CD4-positive, alpha-beta memory T cell (primary cell): ENCODE data around the gene SORT1. TPM values are rescaled to one million over a fixed set of nuclear protein-coding genes. Genes with fewer than 3 reads are reported as not detected.

ENCODE experiments used
- CTCF ChIA-PET: fragments of 350-600 bp; sonication (Branson Sonifier 250); formaldehyde crosslinking; loops from one replicate; lab custom pipeline; 2021; ENCODE audit warnings: inconsistent platforms; ENCODE audit not compliant: partially characterized antibody; lab: Charles Lee
- POLR2A ChIA-PET: fragments of 350-600 bp; sonication (Branson Sonifier 250); formaldehyde crosslinking; loops from one replicate; lab custom pipeline; 2021; ENCODE audit not compliant: partially characterized antibody; lab: Charles Lee
- DNase-seq, 5 donors: peaks; one replicate each; pipeline versions ENCODE4 v3.0.0 to v3.0.0-alpha.2; 2020 to 2022; ENCODE audit warnings: mixed read lengths in 1 of 5
- H3K27ac ChIP-seq: one replicate; pipeline ENCODE4 v1.7.0; 2013; ENCODE audit warnings: low read depth, low read length
- H3K27me3 ChIP-seq: 2 replicates; pipeline ENCODE4 v1.7.0; 2013; ENCODE audit warnings: mild to moderate bottlenecking, low read length, moderate library complexity; ENCODE audit not compliant: insufficient read depth
- H3K36me3 ChIP-seq: 2 replicates; pipeline ENCODE4 v1.7.0; 2013; ENCODE audit warnings: mild to moderate bottlenecking, low read length, moderate library complexity; ENCODE audit not compliant: insufficient read depth
- H3K4me1 ChIP-seq: 2 replicates; pipeline ENCODE4 v1.7.0; 2013; ENCODE audit warnings: mild to moderate bottlenecking, low read length, moderate library complexity; ENCODE audit not compliant: insufficient read depth
- H3K4me3 ChIP-seq, 2 donors: one replicate each; pipeline ENCODE4 v1.7.0; 2013; ENCODE audit warnings: low read length in 2 of 2, mild to moderate bottlenecking in 1 of 2
- H3K9me3 ChIP-seq, 2 donors: one replicate each; pipeline ENCODE4 v1.7.0; 2013; ENCODE audit warnings: low read length in 2 of 2, control low read depth in 1 of 2; ENCODE audit not compliant: control insufficient read depth in 1 of 2
- H3K27ac Mint-ChIP-seq, 7 donors: one replicate each; pipeline ENCODE4 v1.8.0; 2020 to 2021; ENCODE audit warnings: mixed read lengths in 7 of 7, mild to moderate bottlenecking in 6 of 7, inconsistent platforms in 3 of 7, moderate library complexity in 3 of 7
- H3K27me3 Mint-ChIP-seq, 2 donors: one replicate each; pipeline ENCODE4 v1.8.0; 2020 to 2021; ENCODE audit warnings: mixed read lengths in 2 of 2
- H3K36me3 Mint-ChIP-seq, 2 donors: one replicate each; pipeline ENCODE4 v1.8.0; 2020 to 2021; ENCODE audit warnings: mixed read lengths in 2 of 2, inconsistent platforms in 1 of 2, mild to moderate bottlenecking in 1 of 2
- H3K4me1 Mint-ChIP-seq, 4 donors: one replicate each; pipeline ENCODE4 v1.8.0; 2020 to 2021; ENCODE audit warnings: mixed read lengths in 4 of 4, mild to moderate bottlenecking in 1 of 4
- H3K4me3 Mint-ChIP-seq, 8 donors: one replicate each; pipeline ENCODE4 v1.8.0; 2020 to 2021; ENCODE audit warnings: mixed read lengths in 8 of 8, mild to moderate bottlenecking in 7 of 8, moderate library complexity in 6 of 8, inconsistent platforms in 3 of 8
- H3K9me3 Mint-ChIP-seq, 8 donors: one replicate each; pipeline ENCODE4 v1.8.0; 2020 to 2021; ENCODE audit warnings: mixed read lengths in 8 of 8, mild to moderate bottlenecking in 5 of 8, inconsistent platforms in 3 of 8, moderate library complexity in 1 of 8
- intact Hi-C: fragments of 100-400 bp; cut with micrococcal nuclease; formaldehyde crosslinking; loops from one replicate; pipeline ENCODE4 v1.15.1; 2023
- polyA plus RNA-seq, 2 donors: library from polyadenylated mRNA; unstranded; fragments of 300-500 nt; fragmentation: Illumina TruSeq; gene quantifications; one replicate each; pipeline ENCODE4 v1.2.3, GENCODE V29; 2021
- total RNA-seq, 2 experiments: library from RNA; stranded (reverse); gene quantifications; one replicate each; pipeline ENCODE4 v1.2.3, GENCODE V29; 2021

SORT1 gene
- total and polyA plus RNA-seq, 4 experiments from 2014 or later, result 0.69 to 0.93 TPM; not detected in 2

- DNase-seq, result no peak
- Mint-ChIP-seq H3K27ac (peak overlapping the region in 4 of 7 donors; percentile 10 to 86 (median 80)), H3K36me3 (peaks cover 0 to 4% of the 10 kb centered on the region in 2 donors), H3K9me3 (no peaks in the 10 kb centered on the region), H3K4me1 (peaks cover 8 to 30% (median 18%) of the 10 kb centered on the region in 4 donors), H3K4me3 (peak overlapping the region; percentile 91 to 100 (median 96)), H3K27me3 (no peaks in the 10 kb centered on the region)
- Histone ChIP-seq H3K9me3 (no peaks in the 10 kb centered on the region), H3K27ac (no peak overlapping the region), H3K4me3 (peak overlapping the region in 1 of 2 donors; percentile 91), H3K36me3 (no peaks in the 10 kb centered on the region), H3K27me3 (no peaks in the 10 kb centered on the region), H3K4me1 (peaks cover 26% of the 10 kb centered on the region)
- intact Hi-C loops, result loop anchor here (2.0 kb wide), 1 partner anchor 213 kb away; the partner anchor contains the start of gene CYB561D1
- CTCF ChIA-PET, result interaction anchor here (0.9 to 9.5 kb wide), 5 partner anchors 34 to 251 kb away, joined by 3 to 193 read pairs (median 6); partner anchors contain the start of genes CYB561D1 and SORT1
- POLR2A ChIA-PET, result interaction anchor here (0.7 to 2.4 kb wide), 7 partner anchors 117 to 267 kb away, joined by 3 to 12 read pairs (median 6); partner anchors contain the start of genes ATXN7L2, ELAPOR1 and GNAI3
Observed at GRCh38 chr1:109281680-109282496, 115.8 kb downstream of the SORT1 start.

GRCh38 chr1:109280862-109281261 is 116.9 kb downstream of the SORT1 start:
- Histone ChIP-seq H3K36me3 (no peaks in the 10 kb centered on the region), H3K27me3 (no peaks in the 10 kb centered on the region), H3K4me3 (no peak overlapping the region), H3K4me1 (peaks cover 26% of the 10 kb centered on the region), H3K27ac (no peak overlapping the region), H3K9me3 (no peaks in the 10 kb centered on the region)
- ChIA-PET POLR2A (no interaction called here), CTCF (interaction anchor here (8.5 to 9.5 kb wide), 2 partner anchors 119 to 252 kb away, joined by 174 to 193 read pairs; partner anchors contain the start of gene SORT1)
- Mint-ChIP-seq H3K4me3 (peak overlapping the region in 1 of 8 donors; percentile 6), H3K27me3 (no peaks in the 10 kb centered on the region), H3K27ac (peak overlapping the region in 2 of 7 donors; percentile 68 to 77), H3K36me3 (peaks cover 0 to 4% of the 10 kb centered on the region in 2 donors), H3K9me3 (no peaks in the 10 kb centered on the region), H3K4me1 (peaks cover 8 to 30% (median 18%) of the 10 kb centered on the region in 4 donors)
- intact Hi-C loops, result no loop called here
- DNase-seq, result no peak

- Histone ChIP-seq H3K27ac (no peak overlapping the region), H3K4me1 (peaks cover 26% of the 10 kb centered on the region), H3K36me3 (no peaks in the 10 kb centered on the region), H3K27me3 (no peaks in the 10 kb centered on the region), H3K4me3 (no peak overlapping the region), H3K9me3 (no peaks in the 10 kb centered on the region)
- intact Hi-C loops, result no loop called here
- no peak for DNase-seq
- peaks cover 8 to 30% (median 18%) of the 10 kb centered on the region in 4 donors for H3K4me1 Mint-ChIP-seq
- H3K9me3 Mint-ChIP-seq, result no peaks in the 10 kb centered on the region
- H3K27ac Mint-ChIP-seq, result peak overlapping the region in 2 of 7 donors; percentile 46 to 51
- peak overlapping the region in 1 of 8 donors; percentile 31 for H3K4me3 Mint-ChIP-seq
- ChIA-PET POLR2A (interaction anchor here (0.9 kb wide), 1 partner anchor 253 kb away, joined by 3 read pairs; no protein-coding TSS in a partner anchor), CTCF (interaction anchor here (1.1 to 9.5 kb wide), 9 partner anchors 12 to 253 kb away, joined by 4 to 193 read pairs (median 5); partner anchors contain the start of genes CYB561D1 and SORT1)
- peaks cover 0 to 4% of the 10 kb centered on the region in 2 donors for H3K36me3 Mint-ChIP-seq
- H3K27me3 Mint-ChIP-seq, result no peaks in the 10 kb centered on the region
Observed at GRCh38 chr1:109279615-109280278, 118.0 kb downstream of the SORT1 start.

GRCh38 chr1:109277434-109278204 is 120.1 kb downstream of the SORT1 start:
- peak; percentile 33 to 57 (median 42) for DNase-seq
- Mint-ChIP-seq H3K36me3 (no peaks in the 10 kb centered on the region), H3K27ac (peak overlapping the region in 1 of 7 donors; percentile 46), H3K4me1 (peaks cover 3 to 13% (median 6%) of the 10 kb centered on the region in 4 donors), H3K4me3 (no peak overlapping the region), H3K9me3 (no peaks in the 10 kb centered on the region), H3K27me3 (no peaks in the 10 kb centered on the region)
- Histone ChIP-seq H3K36me3 (no peaks in the 10 kb centered on the region), H3K27ac (no peak overlapping the region), H3K27me3 (no peaks in the 10 kb centered on the region), H3K4me1 (peaks cover 13% of the 10 kb centered on the region), H3K4me3 (no peak overlapping the region), H3K9me3 (no peaks in the 10 kb centered on the region)
- ChIA-PET CTCF (interaction anchor here (0.7 to 9.5 kb wide), 26 partner anchors 8 to 256 kb away, joined by 3 to 193 read pairs (median 4); partner anchors contain the start of genes CYB561D1 and SORT1), POLR2A (interaction anchor here (1.7 to 1.8 kb wide), 2 partner anchors 206 to 255 kb away, joined by 5 to 7 read pairs; partner anchors contain the start of gene ATXN7L2)
- intact Hi-C loops, result loop anchor here (1.0 kb wide), 2 partner anchors 122 to 217 kb away; partner anchors contain the start of gene CYB561D1

GRCh38 chr1:109275706-109276345 is 121.9 kb downstream of the SORT1 start:
- H3K4me1 Mint-ChIP-seq, result peaks cover 0 to 3% (median 0%) of the 10 kb centered on the region in 4 donors

More at GRCh38 chr1:109275706-109276345, 121.9 kb downstream of the SORT1 start:
- no peaks in the 10 kb centered on the region for H3K9me3 ChIP-seq
- no peak overlapping the region for H3K4me3 ChIP-seq
- CTCF ChIA-PET, result interaction anchor here (0.8 to 9.5 kb wide), 10 partner anchors 10 to 257 kb away, joined by 3 to 193 read pairs (median 6); partner anchors contain the start of genes CYB561D1 and SORT1
- H3K4me3 Mint-ChIP-seq, result no peak overlapping the region
- H3K9me3 Mint-ChIP-seq, result no peaks in the 10 kb centered on the region
- H3K4me1 ChIP-seq, result peaks cover 4% of the 10 kb centered on the region
- H3K36me3 Mint-ChIP-seq, result no peaks in the 10 kb centered on the region
- no peak overlapping the region for H3K27ac ChIP-seq
- POLR2A ChIA-PET, result interaction anchor here (1.7 kb wide), 1 partner anchor 257 kb away, joined by 7 read pairs; no protein-coding TSS in a partner anchor
- no peak overlapping the region for H3K27ac Mint-ChIP-seq
- no peaks in the 10 kb centered on the region for H3K36me3 ChIP-seq
- H3K27me3 ChIP-seq, result no peaks in the 10 kb centered on the region
- no peak for DNase-seq
- no peaks in the 10 kb centered on the region for H3K27me3 Mint-ChIP-seq
- intact Hi-C loops, result no loop called here
